SU-DHL-6 (cell line): Measurements from ENCODE around the gene HDAC6.

ENCODE experiments used
- EZH2phosphoT487 ChIP-seq: fragments of 200-600 bp; sonication (generic), shearing (Covaris generic); conservative IDR thresholded peaks from 2 replicates; pipeline ENCODE4 v1.6.1; 2018; ENCODE audit warnings: mild to moderate bottlenecking, antibody characterized with exemption, low read length, moderate library complexity, mixed read lengths
- TF ChIP-seq, protein P1 (sequence below): fragments of 200-600 bp; sonication (generic); IDR thresholded peaks from one replicate; pipeline ENCODE4 v1.5.1; 2017; ENCODE audit warnings: antibody characterized with exemption, mild to moderate bottlenecking, low read length, moderate library complexity; ENCODE audit not compliant: insufficient read depth, poor library complexity, severe bottlenecking

DNA sequence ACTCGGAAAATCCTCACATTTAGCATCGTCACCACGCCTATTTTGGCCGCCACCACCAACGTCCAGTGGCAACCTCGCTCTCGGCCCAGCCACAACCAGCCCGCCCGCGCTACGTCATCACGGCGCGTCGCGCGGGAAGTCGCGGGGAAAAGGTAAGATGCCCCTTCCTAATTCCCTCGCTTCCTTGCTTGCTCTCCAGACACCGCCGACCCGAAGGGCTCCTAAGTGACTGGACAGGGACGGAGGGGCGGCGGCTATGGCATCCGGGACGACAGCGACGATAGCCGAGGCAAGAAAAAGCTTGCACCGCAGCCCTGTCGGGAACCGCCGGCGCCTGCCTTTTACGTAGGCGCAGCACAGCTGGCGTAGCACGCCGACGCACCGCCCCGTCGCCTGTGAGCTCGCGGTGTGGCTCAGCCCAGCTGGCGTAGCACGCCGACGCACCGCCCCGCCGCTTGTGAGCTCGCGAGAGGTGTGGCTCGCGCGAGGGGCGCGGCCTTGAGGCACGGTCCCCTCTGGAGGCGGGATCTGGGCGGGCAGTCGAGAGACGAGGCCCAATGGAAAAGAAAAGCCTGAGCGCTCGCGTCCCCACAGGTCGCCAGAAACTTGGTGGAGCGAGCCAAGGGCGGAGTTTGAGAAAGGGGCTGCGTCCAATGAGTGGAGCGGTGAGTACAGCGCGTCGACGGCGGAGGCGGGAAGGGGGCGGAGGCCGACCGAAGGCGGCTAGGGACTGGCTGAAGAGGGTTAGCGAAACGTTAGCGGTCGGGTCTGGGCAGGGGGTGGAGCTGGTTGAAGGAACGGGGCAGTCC is at the start of gene HDAC6:
- TF ChIP-seq, protein P1, sequence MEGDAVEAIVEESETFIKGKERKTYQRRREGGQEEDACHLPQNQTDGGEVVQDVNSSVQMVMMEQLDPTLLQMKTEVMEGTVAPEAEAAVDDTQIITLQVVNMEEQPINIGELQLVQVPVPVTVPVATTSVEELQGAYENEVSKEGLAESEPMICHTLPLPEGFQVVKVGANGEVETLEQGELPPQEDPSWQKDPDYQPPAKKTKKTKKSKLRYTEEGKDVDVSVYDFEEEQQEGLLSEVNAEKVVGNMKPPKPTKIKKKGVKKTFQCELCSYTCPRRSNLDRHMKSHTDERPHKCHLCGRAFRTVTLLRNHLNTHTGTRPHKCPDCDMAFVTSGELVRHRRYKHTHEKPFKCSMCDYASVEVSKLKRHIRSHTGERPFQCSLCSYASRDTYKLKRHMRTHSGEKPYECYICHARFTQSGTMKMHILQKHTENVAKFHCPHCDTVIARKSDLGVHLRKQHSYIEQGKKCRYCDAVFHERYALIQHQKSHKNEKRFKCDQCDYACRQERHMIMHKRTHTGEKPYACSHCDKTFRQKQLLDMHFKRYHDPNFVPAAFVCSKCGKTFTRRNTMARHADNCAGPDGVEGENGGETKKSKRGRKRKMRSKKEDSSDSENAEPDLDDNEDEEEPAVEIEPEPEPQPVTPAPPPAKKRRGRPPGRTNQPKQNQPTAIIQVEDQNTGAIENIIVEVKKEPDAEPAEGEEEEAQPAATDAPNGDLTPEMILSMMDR: no peak
- TF ChIP-seq EZH2phosphoT487: no peak
